Esophagus muscularis mucosa (tissue), 4 donors: Measurements from ENCODE around the gene HES1.

Experiments
- CTCF ChIP-seq, 3 experiments: fragments of 200-600 bp in 2 of 3; fragments of 450-650 bp in 1 of 3; sonication (generic) in 2 of 3; IDR thresholded peaks; one replicate each; pipeline ENCODE4 v1.5.1; 2017 to 2019; ENCODE audit warnings: antibody characterized with exemption in 3 of 3, mild to moderate bottlenecking in 2 of 3, moderate library complexity in 1 of 3
- EP300 ChIP-seq: sonication (generic); formaldehyde crosslinking; IDR thresholded peaks from one replicate; pipeline ENCODE4 v1.6.1; 2017; ENCODE audit warnings: antibody characterized with exemption
- POLR2AphosphoS5 ChIP-seq, 2 donors: sonication (generic); formaldehyde crosslinking; IDR thresholded peaks; one replicate each; pipeline ENCODE4 v1.6.1; 2017; ENCODE audit warnings: antibody characterized with exemption in 2 of 2

GRCh38 chr3:194103505-194103904 lies 32.4 kb upstream of the HES1 start:
- TF ChIP-seq CTCF (IDR thresholded peaks at IDR 0.05): no peak
- no peak for TF ChIP-seq EP300
- TF ChIP-seq POLR2AphosphoS5 (IDR thresholded peaks at IDR 0.05): no peak
